Activated T-cell treated with anti-CD3 and anti-CD28 coated beads, Interleukin-2, amount 50 U/mL, for 24 hours (primary cell): Measurements from ENCODE around the gene SERPINA4.

Experiments used
- DNase-seq: peaks from one replicate; pipeline ENCODE4 v3.0.0-alpha.2; 2020
- H3K27ac Mint-ChIP-seq: 2 replicates; pipeline ENCODE4 v1.8.0; 2020; ENCODE audit warnings: mild to moderate bottlenecking, mixed read lengths
- H3K27me3 Mint-ChIP-seq: 2 replicates; pipeline ENCODE4 v1.8.0; 2020; ENCODE audit warnings: mixed read lengths
- H3K36me3 Mint-ChIP-seq: 2 replicates; pipeline ENCODE4 v1.8.0; 2020; ENCODE audit warnings: low read depth, mixed read lengths
- H3K4me1 Mint-ChIP-seq: 2 replicates; pipeline ENCODE4 v1.8.0; 2020; ENCODE audit warnings: low read depth, mixed read lengths
- H3K4me3 Mint-ChIP-seq: 2 replicates; pipeline ENCODE4 v1.8.0; 2020; ENCODE audit warnings: mild to moderate bottlenecking, moderate library complexity, mixed read lengths
- H3K9me3 Mint-ChIP-seq: 2 replicates; pipeline ENCODE4 v1.8.0; 2020; ENCODE audit warnings: mixed read lengths

SERPINA4 gene, protein sequence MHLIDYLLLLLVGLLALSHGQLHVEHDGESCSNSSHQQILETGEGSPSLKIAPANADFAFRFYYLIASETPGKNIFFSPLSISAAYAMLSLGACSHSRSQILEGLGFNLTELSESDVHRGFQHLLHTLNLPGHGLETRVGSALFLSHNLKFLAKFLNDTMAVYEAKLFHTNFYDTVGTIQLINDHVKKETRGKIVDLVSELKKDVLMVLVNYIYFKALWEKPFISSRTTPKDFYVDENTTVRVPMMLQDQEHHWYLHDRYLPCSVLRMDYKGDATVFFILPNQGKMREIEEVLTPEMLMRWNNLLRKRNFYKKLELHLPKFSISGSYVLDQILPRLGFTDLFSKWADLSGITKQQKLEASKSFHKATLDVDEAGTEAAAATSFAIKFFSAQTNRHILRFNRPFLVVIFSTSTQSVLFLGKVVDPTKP

GRCh38 chr14:94560751-94561655 is at the start of gene SERPINA4:
Gene SERPINA4 (plus strand): TSS chr14:94561442. CDS start chr14:94563483, 2,041 bp downstream.
- no peaks in the 10 kb centered on the region for H3K36me3 Mint-ChIP-seq
- DNase-seq = no peak
- H3K27me3 Mint-ChIP-seq = peaks cover 41% of the 10 kb centered on the region
- no peaks in the 10 kb centered on the region for H3K4me1 Mint-ChIP-seq
- no peak within 1 kb of the TSS for H3K4me3 Mint-ChIP-seq
- H3K9me3 Mint-ChIP-seq = no peaks in the 10 kb centered on the region
- H3K27ac Mint-ChIP-seq = no peak within 1 kb of the TSS

DNA sequence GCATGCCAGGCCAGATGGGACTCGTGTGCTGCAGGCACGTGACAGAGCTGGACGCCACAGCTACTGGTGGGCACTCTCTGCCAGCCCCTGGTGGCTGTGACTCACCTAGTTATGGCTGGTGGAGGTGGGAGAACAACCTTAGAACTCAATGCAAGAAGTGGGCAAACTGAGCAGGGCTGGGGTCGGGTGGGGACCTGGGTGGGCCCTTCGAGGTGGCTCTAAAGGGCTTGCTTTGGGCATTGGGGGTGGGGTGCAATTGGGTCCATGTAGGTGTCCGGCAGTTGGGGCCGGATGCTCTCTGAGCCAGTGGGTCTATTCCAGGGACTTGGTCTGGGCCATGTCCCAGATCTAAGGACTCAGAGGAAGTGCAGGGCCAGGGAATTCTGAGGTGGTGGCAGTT is 46.9 kb upstream of the SERPINA4 start:
- Mint-ChIP-seq H3K4me3 (no peak overlapping the region), H3K36me3 (no peaks in the 10 kb centered on the region), H3K27me3 (no peaks in the 10 kb centered on the region), H3K9me3 (peaks cover 7% of the 10 kb centered on the region), H3K4me1 (no peaks in the 10 kb centered on the region), H3K27ac (no peak overlapping the region)
- no peak for DNase-seq

- no peak overlapping the region for H3K27ac Mint-ChIP-seq
Measured at GRCh38 chr14:94515426-94515825, 45.8 kb upstream of the SERPINA4 start.

GRCh38 chr14:94515856-94516255 is 45.4 kb upstream of the SERPINA4 start:
- Mint-ChIP-seq H3K9me3 (peaks cover 9% of the 10 kb centered on the region), H3K36me3 (no peaks in the 10 kb centered on the region), H3K27ac (no peak overlapping the region), H3K4me3 (no peak overlapping the region), H3K27me3 (no peaks in the 10 kb centered on the region), H3K4me1 (no peaks in the 10 kb centered on the region)
- DNase-seq = no peak

More at GRCh38 chr14:94515426-94515825, 45.8 kb upstream of the SERPINA4 start:
- H3K36me3 Mint-ChIP-seq = no peaks in the 10 kb centered on the region
- no peaks in the 10 kb centered on the region for H3K4me1 Mint-ChIP-seq
- DNase-seq = no peak
- H3K4me3 Mint-ChIP-seq = no peak overlapping the region
- H3K9me3 Mint-ChIP-seq = peaks cover 9% of the 10 kb centered on the region
- H3K27me3 Mint-ChIP-seq = no peaks in the 10 kb centered on the region

- Mint-ChIP-seq H3K9me3 (peaks cover 9% of the 10 kb centered on the region), H3K27me3 (no peaks in the 10 kb centered on the region), H3K4me1 (no peaks in the 10 kb centered on the region), H3K27ac (no peak overlapping the region), H3K4me3 (no peak overlapping the region), H3K36me3 (no peaks in the 10 kb centered on the region)
- DNase-seq = no peak
Measured at GRCh38 chr14:94517248-94517640, 44.0 kb upstream of the SERPINA4 start.

DNA sequence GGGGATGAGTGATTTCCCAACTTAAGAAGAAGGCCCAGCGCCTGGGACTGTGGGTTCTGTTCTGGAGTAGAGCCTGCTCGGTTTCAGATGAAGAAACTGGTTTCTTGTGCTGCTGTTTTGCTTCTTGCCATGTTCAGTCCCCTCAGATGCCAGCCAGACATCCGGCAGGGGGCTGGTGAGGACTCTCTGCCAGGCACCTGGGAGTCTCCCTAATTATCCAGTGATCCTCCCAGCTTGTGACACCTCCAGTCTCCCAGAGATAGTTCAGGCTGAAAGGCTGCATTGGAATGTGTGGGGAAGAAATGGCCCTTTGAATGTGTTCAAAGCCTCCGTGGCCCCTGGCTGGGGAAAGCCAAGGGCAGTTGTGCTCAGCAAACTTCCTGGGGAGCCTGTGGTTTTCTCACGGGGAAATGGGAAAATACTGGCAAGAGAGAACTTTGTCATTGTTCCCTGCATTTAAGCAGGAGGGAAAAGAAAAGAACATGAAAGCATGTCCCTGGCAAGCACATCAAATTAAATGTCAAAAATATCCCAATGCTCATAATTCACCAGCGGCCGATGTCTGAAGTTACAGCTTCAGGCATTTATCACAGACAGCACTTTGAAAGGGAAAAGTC is 43.5 kb upstream of the SERPINA4 start:
- Mint-ChIP-seq H3K9me3 (peaks cover 9% of the 10 kb centered on the region), H3K36me3 (no peaks in the 10 kb centered on the region), H3K27me3 (no peaks in the 10 kb centered on the region), H3K27ac (no peak overlapping the region), H3K4me1 (no peaks in the 10 kb centered on the region), H3K4me3 (no peak overlapping the region)
- DNase-seq = no peak

GRCh38 chr14:94521375-94522114 is 39.7 kb upstream of the SERPINA4 start:
- Mint-ChIP-seq H3K4me1 (no peaks in the 10 kb centered on the region), H3K27ac (no peak overlapping the region), H3K36me3 (no peaks in the 10 kb centered on the region), H3K9me3 (peaks cover 9% of the 10 kb centered on the region), H3K4me3 (no peak overlapping the region), H3K27me3 (peaks cover 14% of the 10 kb centered on the region)
- DNase-seq = no peak

DNA sequence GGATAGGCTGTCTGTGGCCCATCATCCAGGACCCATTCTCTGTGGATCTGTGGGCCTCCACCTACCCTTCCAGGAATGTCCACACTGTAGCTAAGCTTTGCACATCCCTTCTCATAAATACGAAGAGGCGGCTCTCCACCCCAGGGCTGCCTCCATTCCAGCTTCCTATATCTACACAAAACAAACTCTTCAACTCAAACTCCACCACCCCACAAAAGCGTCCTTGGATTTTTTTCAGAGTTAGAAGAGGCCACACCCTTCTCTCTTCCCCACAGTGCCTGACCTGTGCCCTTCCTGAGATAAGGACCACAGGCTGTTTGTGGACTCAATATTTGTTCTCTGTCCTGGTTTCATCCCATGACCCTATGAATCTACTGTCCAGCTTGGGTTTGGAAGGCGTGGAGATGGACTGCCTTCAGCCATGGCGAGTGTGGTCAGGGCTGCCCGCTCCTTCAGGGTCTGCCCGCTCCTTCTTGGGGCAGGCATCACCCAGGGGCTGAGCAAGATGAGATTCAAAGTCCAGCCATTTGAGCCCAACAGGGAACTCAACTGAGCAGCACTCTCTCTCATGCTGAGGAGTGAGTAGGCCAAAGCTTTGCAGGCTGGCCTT is 39.0 kb upstream of the SERPINA4 start:
- H3K4me3 Mint-ChIP-seq = no peak overlapping the region

GRCh38 chr14:94523265-94523664 is 38.0 kb upstream of the SERPINA4 start:
- no peak for DNase-seq
- no peaks in the 10 kb centered on the region for H3K36me3 Mint-ChIP-seq
- no peaks in the 10 kb centered on the region for H3K4me1 Mint-ChIP-seq
- no peak overlapping the region for H3K4me3 Mint-ChIP-seq
- H3K27me3 Mint-ChIP-seq = peaks cover 21% of the 10 kb centered on the region
- H3K27ac Mint-ChIP-seq = no peak overlapping the region
- peaks cover 9% of the 10 kb centered on the region for H3K9me3 Mint-ChIP-seq

More for the DNA sequence above, 39.0 kb upstream of the SERPINA4 start:
- Mint-ChIP-seq H3K36me3 (no peaks in the 10 kb centered on the region), H3K4me1 (no peaks in the 10 kb centered on the region), H3K27ac (no peak overlapping the region), H3K9me3 (peaks cover 9% of the 10 kb centered on the region), H3K27me3 (peaks cover 20% of the 10 kb centered on the region)
- no peak for DNase-seq

DNA sequence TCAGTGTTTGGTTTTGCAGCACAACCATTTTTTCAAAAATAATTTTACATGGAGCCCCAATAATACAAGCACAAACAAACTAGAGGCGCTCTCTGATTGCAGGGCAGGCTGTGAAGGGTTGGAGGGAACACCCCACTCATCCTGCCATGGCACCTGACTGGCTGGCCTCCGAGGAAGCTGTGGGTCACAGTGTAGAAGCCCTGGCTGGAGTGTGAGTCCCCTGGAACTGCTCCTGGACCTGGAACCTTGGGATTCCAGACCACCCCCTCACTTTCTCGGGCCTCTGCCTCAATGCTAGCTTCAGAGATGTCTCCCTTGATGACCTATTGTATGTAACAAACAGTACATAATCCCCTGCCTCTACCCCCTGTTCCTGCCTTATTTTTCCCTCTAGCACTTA is 37.1 kb upstream of the SERPINA4 start:
- Mint-ChIP-seq H3K4me1 (no peaks in the 10 kb centered on the region), H3K9me3 (peaks cover 5% of the 10 kb centered on the region), H3K4me3 (no peak overlapping the region), H3K27me3 (peaks cover 21% of the 10 kb centered on the region), H3K36me3 (no peaks in the 10 kb centered on the region), H3K27ac (no peak overlapping the region)
- no peak for DNase-seq

DNA sequence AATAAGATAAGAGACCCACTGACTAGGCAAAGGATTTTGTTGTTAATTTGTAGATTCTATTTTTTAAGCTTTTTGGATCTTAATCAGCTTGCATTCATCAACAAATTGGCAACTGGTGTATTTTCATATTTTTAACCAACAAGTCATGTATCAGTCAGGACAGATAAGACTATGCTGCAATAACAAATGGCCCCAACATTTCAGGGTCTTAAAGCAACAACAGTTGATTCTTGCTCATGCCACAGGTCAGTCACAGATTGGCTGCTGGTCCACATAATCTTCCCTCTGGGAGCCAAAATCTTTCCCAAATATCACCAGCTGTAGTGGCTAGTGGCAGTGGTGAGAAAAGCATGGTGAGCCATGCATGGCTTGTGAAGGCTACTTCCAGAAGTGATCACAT is 30.1 kb upstream of the SERPINA4 start:
- Mint-ChIP-seq H3K9me3 (peaks cover 2% of the 10 kb centered on the region), H3K27me3 (peaks cover 14% of the 10 kb centered on the region), H3K36me3 (no peaks in the 10 kb centered on the region), H3K4me1 (no peaks in the 10 kb centered on the region), H3K4me3 (no peak overlapping the region), H3K27ac (no peak overlapping the region)
- no peak for DNase-seq

- H3K36me3 Mint-ChIP-seq = no peaks in the 10 kb centered on the region
- peaks cover 2% of the 10 kb centered on the region for H3K9me3 Mint-ChIP-seq
- no peaks in the 10 kb centered on the region for H3K4me1 Mint-ChIP-seq
- H3K4me3 Mint-ChIP-seq = no peak overlapping the region
- DNase-seq = no peak
- H3K27me3 Mint-ChIP-seq = peaks cover 7% of the 10 kb centered on the region
- no peak overlapping the region for H3K27ac Mint-ChIP-seq
Measured at GRCh38 chr14:94532447-94532846, 28.8 kb upstream of the SERPINA4 start.

DNA sequence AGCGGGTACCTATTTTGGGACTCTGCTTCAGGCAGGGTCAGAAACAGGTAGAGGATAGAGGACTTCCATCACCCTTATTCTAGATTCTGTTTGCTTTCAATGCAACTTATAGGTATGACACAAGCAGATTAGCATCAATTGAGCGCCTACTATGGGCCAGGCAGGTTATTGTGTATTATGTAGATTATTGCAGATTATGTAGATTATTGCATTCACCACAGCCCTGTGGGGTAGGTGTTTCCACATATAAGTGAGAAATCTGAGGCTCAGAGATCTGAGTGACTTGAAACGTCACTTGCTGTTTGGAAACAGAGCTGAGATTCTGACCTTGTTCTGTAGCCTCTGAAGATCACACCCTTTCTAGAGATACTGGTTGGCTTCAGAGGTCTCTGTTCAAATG is 25.7 kb upstream of the SERPINA4 start:
- H3K4me3 Mint-ChIP-seq = no peak overlapping the region
- peaks cover 18% of the 10 kb centered on the region for H3K27me3 Mint-ChIP-seq
- H3K4me1 Mint-ChIP-seq = no peaks in the 10 kb centered on the region
- H3K27ac Mint-ChIP-seq = no peak overlapping the region
- no peak for DNase-seq
- H3K36me3 Mint-ChIP-seq = no peaks in the 10 kb centered on the region
- peaks cover 2% of the 10 kb centered on the region for H3K9me3 Mint-ChIP-seq

GRCh38 chr14:94536836-94537235 is 24.4 kb upstream of the SERPINA4 start:
- H3K4me1 Mint-ChIP-seq = no peaks in the 10 kb centered on the region
- no peak for DNase-seq
- peaks cover 2% of the 10 kb centered on the region for H3K9me3 Mint-ChIP-seq
- no peak overlapping the region for H3K4me3 Mint-ChIP-seq
- no peak overlapping the region for H3K27ac Mint-ChIP-seq
- no peaks in the 10 kb centered on the region for H3K36me3 Mint-ChIP-seq
- H3K27me3 Mint-ChIP-seq = peaks cover 22% of the 10 kb centered on the region
